Superior temporal gyrus (tissue), 1 donor: Measurements from ENCODE around the gene BFAR.
"Not testable (repeated sequence)": the region's sequence is repeated elsewhere in the genome, so short reads cannot be mapped to it uniquely, and the experiment has no call there.

Experiments used
- DNase-seq: peaks from one replicate; pipeline ENCODE4 v3.0.0-alpha.2; 2016; ENCODE audit errors: extremely low spot score

The BFAR gene, protein sequence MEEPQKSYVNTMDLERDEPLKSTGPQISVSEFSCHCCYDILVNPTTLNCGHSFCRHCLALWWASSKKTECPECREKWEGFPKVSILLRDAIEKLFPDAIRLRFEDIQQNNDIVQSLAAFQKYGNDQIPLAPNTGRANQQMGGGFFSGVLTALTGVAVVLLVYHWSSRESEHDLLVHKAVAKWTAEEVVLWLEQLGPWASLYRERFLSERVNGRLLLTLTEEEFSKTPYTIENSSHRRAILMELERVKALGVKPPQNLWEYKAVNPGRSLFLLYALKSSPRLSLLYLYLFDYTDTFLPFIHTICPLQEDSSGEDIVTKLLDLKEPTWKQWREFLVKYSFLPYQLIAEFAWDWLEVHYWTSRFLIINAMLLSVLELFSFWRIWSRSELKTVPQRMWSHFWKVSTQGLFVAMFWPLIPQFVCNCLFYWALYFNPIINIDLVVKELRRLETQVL

GRCh38 chr16:14632693-14633569 is at the start of gene BFAR:
Gene BFAR, plus strand, starts transcription at chr16:14632951. Its CDS starts 11,396 bp downstream, at chr16:14644347.
- DNase-seq, result peak; percentile 98

GRCh38 chr16:14585287-14585686 is 47.5 kb upstream of the BFAR start:
- no peak for DNase-seq

GRCh38 chr16:14586637-14587305 is 46.0 kb upstream of the BFAR start:
- no peak for DNase-seq

- DNase-seq, result peak; percentile 37
Measured at GRCh38 chr16:14600164-14600563, 32.6 kb upstream of the BFAR start.

- no peak for DNase-seq
Measured at GRCh38 chr16:14602443-14602963, 30.2 kb upstream of the BFAR start.

DNA sequence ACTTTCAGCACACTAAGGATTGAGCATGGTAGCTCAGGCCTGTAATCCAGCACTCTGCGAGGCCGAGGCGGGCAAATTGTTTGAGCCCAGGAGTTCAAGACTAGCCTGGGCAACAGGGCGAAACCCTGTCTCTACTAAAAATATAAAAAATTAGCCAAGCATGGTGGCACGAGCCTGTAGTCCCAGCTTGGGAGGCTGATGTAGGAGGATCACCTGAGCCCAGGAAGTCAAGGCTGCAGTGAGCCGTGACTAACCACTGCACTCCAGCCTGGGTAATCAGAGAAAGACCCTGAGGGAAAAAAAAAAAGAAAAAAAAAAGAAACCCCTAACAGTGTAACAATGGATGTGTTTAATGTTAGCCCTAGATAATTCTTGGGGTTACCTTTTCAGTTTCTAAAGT is 26.6 kb upstream of the BFAR start:
- DNase-seq, result no peak

DNA sequence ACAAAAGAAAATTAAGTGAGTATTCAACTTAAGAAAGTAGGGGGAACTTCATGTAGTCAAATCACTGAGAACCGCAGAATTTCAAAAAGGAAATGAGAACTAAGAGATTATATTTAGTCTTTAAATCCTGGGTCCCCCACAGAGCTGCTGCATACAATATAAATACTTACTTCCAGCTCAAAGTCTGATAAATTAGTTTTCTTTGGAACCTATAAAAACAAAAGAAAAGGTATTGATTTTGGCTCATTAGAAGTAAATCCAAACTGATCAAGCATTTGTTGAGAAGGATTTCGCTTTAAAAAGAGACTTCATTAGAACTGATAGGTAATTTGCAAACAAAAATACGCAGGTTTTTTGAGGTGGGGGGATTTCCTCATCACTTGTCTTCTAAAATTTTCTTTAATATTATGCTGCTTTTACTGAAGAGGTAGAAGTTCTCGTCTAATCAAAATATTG is 24.6 kb upstream of the BFAR start:
- no peak for DNase-seq

- no peak for DNase-seq
Measured at GRCh38 chr16:14608604-14609003, 24.1 kb upstream of the BFAR start.

- no peak for DNase-seq
Measured at GRCh38 chr16:14609716-14610115, 23.0 kb upstream of the BFAR start.

DNA sequence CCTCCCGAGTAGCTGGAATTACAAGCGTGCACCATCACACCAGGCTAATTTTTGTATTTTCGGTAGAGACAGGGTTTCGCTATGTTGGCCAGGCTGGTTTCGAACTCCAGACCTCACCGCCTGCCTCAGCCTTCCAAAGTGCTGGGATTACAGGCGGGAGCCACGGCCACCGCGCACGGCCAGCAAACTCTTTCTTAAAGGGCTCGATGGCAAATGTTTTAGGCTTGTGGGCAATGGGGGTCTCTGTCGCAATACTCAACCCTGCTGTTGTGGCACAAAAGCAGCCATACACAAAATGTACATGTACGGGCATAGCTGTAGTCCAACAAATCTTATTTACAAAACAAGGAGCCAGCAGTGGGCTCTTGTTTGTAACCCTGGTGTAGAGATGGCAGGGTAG is 21.1 kb upstream of the BFAR start:
- no peak for DNase-seq

DNA sequence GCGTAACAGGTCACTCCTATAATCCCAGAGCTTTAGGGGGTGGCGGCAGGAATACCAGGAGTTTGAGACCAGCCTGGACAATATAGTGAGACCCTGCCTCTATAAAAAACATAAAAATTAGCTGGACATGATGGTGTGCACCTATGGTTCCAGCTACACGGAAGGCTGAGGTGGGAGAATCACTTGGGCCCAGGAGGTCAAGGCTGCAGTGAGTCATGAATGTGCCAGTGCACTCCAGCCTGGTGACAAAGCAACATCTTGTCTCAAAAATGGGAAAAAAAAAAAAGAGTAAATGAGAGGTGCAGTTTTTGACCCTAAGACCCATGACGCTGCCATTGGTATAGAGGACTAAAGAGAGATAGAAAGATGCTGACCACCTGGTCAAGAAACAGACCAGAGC is 18.8 kb upstream of the BFAR start:
- no peak for DNase-seq

GRCh38 chr16:14616280-14616679 is 16.5 kb upstream of the BFAR start:
- no peak for DNase-seq

GRCh38 chr16:14618566-14618965 is 14.2 kb upstream of the BFAR start:
- DNase-seq, result no peak

- no peak for DNase-seq
Measured at GRCh38 chr16:14627078-14627477, 5.7 kb upstream of the BFAR start.

GRCh38 chr16:14628806-14629611 is 3.7 kb upstream of the BFAR start:
- no peak for DNase-seq

GRCh38 chr16:14629612-14629918 is 3.2 kb upstream of the BFAR start:
- DNase-seq, result no peak

- DNase-seq, result peak; percentile 95
Measured at GRCh38 chr16:14629919-14630619, 2.7 kb upstream of the BFAR start, which contains the start of gene PARN. Gene PARN, minus strand, starts transcription at chr16:14630260. Its CDS starts 135 bp downstream, at chr16:14630125.

GRCh38 chr16:14630620-14631330 is 2.0 kb upstream of the BFAR start:
- DNase-seq, result not testable (repeated sequence)

GRCh38 chr16:14634389-14634725 is 1.6 kb downstream of the BFAR start:
- no peak for DNase-seq
